GM15510 (cell line): Measurements from ENCODE around the gene SLC6A12.

Experiments used
- POLR2A ChIP-seq: IDR thresholded peaks from 3 replicates; pipeline ENCODE4 v1.6.1; 2011; ENCODE audit warnings: borderline replicate concordance; ENCODE audit not compliant: insufficient read length; ENCODE audit errors: extremely low read depth

SLC6A12 gene

GRCh38 chr12:227286-227915 is 13.4 kb upstream of the SLC6A12 start:
- no peak for TF ChIP-seq POLR2A

GRCh38 chr12:226401-226800 is 12.4 kb upstream of the SLC6A12 start:
- no peak for TF ChIP-seq POLR2A

GRCh38 chr12:225012-225411 is 11.1 kb upstream of the SLC6A12 start:
- TF ChIP-seq POLR2A, result no peak

GRCh38 chr12:224330-224729 is 10.4 kb upstream of the SLC6A12 start:
- TF ChIP-seq POLR2A, result no peak

GRCh38 chr12:223841-224240 is 9.9 kb upstream of the SLC6A12 start:
- no peak for TF ChIP-seq POLR2A

- TF ChIP-seq POLR2A, result no peak
Measured at GRCh38 chr12:221736-222135, 7.8 kb upstream of the SLC6A12 start.

GRCh38 chr12:220946-221550 is 7.1 kb upstream of the SLC6A12 start:
- no peak for TF ChIP-seq POLR2A

- TF ChIP-seq POLR2A, result no peak
Measured at GRCh38 chr12:220491-220890, 6.5 kb upstream of the SLC6A12 start.

- TF ChIP-seq POLR2A, result no peak
Measured at GRCh38 chr12:219891-220352, 6.0 kb upstream of the SLC6A12 start.

GRCh38 chr12:218728-219590 is 5.0 kb upstream of the SLC6A12 start:
- TF ChIP-seq POLR2A, result no peak

GRCh38 chr12:218221-218620 is 4.3 kb upstream of the SLC6A12 start:
- no peak for TF ChIP-seq POLR2A

- TF ChIP-seq POLR2A, result no peak
Measured at GRCh38 chr12:215116-215515, 1.2 kb upstream of the SLC6A12 start.

- TF ChIP-seq POLR2A, result no peak
Measured at GRCh38 chr12:213527-213932, 427 bp downstream of the SLC6A12 start.

GRCh38 chr12:212715-213526 is 1.0 kb downstream of the SLC6A12 start:
- no peak for TF ChIP-seq POLR2A

GRCh38 chr12:212415-212714 is 1.6 kb downstream of the SLC6A12 start:
- no peak for TF ChIP-seq POLR2A
